CD4-positive, alpha-beta T cell treated with Interleukin-6 at 100 ng/mL for 8 hours (primary cell): ENCODE results near the gene TMEM176B.
"Not testable (repeated sequence)": the region's sequence is repeated elsewhere in the genome, so short reads cannot be mapped to it uniquely, and the experiment has no call there.

Experiments
- DNase-seq: peaks from one replicate; pipeline ENCODE4 v3.0.0-alpha.2; 2020; ENCODE audit warnings: mixed read lengths, low spot score

TMEM176B gene

DNA sequence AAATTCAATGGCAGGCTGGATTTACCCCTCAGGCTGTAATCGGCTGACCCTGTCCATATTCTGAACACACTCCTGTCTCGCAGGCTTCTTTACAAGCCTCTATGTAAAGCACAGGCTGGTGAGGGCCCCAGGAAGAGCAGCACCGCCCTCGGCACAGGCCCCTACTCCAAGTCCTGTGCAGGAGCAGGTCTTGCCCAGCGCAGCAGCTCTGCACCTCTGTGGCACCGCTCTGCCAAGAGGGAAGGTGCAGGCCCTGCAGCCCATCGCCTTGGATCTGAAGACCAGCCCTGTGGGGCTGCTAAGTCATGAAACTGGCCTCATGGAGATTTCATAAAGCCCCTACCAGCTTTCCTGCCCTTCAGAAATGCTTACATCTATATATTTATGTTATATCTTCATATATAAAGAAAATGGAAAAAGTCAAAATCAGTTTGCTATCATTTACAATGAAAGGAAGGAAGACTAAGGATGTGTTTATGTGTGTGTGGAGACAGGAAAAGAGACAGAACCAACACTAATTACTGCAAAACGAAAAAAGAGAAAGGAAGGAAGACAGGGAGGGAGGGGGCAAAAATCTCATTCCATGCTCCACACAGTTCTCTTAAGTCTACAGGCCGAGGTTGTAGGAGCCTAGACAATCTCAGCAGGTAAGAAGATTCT is 9.6 kb downstream of the TMEM176B start:
- DNase-seq: no peak

DNA sequence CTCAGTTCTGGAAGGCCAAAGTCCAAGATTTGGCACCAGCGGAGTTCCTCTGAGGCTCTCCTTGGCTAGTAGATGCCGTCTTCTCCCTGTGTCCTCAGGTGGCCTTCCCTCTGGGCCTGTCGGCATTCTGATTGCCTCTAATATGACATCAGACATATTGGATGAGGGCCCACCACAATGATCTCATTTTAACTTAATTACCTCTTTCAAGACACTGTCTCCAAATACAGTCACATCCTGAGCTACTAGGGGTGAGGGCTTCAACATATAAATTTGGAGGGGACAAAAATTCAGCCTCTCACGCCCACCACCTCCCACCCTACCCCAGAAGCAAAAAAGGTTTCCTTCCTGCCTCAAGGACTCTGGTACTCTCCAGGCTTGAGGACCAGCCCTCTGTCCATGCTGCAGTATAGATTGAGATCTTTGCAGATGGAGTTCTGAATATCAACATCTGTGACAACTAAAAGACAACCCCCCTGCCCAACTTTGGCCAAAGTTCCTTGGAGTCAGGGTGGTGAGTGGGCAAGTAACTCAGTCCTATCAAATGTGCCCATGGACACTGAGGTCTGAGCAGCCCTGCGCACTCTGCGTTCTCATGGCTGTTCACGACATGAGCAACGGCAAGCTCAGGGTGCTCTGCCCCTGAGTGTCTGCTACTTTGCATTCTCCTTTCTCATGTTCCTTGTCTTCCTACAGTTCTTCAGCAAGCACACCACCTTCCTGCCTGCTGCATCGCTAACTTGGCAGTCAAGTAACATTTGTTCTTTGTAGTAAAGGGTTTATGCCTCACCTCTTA is 11.5 kb downstream of the TMEM176B start:
- DNase-seq: no peak

DNA sequence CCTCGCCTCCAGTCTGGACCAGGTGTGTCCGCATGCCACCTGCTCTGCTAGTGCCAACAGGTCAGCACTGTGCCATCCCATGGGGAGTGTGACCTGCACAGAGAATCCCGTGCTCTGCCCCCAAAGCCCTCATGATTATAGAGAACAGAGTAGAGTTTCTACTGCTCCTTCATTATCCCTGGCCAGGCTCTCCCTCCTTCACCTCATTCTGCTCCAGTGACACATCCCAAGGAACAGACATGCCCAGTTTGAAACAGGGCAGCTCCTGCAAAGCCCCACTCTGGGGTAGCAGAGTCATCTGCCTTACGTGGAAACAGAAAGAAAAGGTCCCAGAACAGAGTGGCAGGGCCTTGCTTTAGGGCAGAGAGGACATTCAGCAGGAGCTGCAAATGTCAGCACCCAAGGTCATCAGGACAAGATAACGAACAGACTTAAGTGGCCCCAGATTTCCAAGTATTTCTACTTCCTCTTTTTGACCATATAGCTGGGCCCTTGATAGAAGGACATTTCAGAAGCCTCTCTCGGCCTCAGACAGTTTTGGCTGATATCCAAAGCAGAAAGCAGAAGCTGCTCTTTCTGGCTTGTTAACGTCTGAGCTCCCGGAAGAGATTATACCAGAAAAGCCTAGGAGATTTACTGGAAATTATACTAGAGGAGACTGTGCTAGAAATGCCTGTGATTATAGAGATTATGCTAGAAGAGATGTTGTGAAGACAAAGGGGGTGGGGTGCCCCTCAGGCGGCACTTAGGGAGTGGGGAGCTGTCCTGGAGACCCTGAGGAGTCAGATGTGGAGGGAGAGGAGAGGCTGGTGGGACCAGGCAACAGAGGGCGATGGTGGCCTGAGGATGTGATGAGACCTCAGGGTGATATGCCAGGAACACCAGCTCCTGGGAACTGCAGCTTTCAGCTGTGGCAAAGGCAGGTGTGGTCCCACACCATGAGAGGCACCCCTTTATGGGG is 12.6 kb downstream of the TMEM176B start:
- no peak for DNase-seq

DNA sequence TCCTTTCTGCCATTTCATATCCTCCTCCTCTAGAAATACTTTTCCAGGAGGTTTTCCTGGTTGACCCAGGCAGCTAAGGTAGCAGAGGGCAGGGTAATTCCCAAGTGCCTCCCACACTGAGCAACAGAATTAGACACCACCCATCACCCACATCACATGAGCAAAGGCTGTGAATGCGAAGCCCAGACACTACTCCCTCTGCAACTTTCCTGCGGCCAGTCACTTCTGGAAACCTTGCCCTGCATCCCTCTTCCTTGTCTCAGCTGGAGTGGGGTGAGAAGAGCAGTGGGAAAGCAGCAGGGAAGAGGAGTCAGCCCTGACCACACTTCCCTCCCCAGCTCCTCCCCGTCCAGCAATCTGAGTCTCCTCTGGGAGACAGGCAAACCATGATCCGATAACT is 15.2 kb downstream of the TMEM176B start:
- no peak for DNase-seq

DNA sequence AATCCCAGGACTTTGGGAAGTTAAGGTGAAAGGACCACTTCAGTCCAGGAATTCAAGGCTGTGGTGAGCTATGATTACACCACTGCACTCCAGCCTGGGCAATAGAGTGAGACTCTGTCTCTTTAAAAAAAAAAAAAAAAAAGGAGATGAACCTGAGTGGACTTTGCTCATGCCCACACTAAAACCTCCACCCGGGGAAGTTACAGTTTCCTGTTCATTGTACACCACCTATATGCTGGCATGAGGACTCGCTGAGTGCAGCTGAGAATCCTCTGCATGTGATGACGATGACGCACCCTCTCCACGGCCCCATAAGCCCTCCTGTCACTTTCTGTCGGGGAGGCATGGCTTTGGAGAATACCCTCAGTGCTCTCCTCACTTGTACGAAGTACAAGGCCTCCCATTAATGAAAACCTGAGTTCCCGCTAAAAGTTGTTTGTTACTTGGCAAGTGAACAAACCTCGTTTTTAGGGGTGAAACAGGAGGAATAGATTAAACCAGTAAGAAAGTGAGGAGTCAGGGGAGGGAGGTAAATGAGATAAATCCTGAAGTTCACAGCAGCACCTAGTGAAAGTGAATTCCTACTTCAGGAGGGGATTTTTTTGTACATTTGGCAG is 15.9 kb downstream of the TMEM176B start:
- no peak for DNase-seq

DNA sequence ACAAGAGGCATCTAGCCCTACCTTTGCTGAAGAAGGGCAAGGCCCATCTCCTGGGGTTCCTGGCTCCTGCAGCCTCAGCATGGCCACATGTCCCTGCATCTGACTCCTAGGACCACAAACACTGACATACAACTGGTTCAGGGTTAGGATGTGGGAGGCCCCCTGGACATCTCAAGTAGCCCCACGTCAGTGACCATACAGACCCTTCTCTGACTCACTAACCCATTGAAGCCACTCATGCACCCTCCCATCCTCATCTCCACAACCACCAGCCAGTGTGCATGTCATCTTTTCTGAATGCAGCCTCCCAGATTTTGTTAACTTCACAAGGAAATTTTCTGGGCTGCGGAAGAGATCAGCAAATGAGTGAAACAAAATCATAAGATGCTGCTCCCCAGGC is 18.2 kb downstream of the TMEM176B start:
- no peak for DNase-seq

DNA sequence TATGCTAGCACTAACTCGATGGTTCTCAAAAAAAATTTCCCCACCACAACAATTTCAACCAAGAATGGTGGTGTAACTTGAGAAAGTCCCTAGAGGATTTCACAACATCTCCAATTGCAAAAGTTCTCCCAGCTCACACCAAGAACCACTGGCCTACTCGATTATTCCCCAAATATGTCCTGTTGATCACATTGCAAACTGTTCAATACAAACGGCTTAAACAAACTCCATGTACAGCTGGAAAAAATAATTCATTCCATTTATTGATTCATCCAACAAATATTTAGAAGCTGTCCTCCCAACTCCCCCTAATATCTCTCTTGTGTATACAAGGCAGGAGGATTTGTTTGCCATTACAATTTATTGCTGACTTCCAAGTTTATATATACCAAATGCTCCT is 19.1 kb downstream of the TMEM176B start:
- DNase-seq: no peak

DNA sequence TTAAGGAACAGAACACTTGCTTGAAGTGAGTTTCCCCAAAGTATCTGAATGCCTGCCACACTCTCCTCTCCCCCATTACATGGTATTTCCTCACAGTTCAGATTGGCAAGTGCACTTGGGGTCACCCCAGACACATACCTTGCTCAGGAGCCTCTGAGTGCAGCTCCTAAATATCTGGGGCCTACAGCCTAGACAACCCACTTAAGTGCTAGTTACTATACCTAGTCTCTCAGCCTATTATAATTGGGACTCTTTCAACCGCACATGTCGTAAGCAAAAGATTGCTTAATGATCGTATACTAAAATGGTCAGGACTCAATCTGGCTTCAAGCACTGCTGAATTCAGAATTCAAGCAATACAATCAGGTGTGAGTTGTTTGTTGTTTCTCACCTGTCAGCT is 19.9 kb downstream of the TMEM176B start:
- no peak for DNase-seq

DNA sequence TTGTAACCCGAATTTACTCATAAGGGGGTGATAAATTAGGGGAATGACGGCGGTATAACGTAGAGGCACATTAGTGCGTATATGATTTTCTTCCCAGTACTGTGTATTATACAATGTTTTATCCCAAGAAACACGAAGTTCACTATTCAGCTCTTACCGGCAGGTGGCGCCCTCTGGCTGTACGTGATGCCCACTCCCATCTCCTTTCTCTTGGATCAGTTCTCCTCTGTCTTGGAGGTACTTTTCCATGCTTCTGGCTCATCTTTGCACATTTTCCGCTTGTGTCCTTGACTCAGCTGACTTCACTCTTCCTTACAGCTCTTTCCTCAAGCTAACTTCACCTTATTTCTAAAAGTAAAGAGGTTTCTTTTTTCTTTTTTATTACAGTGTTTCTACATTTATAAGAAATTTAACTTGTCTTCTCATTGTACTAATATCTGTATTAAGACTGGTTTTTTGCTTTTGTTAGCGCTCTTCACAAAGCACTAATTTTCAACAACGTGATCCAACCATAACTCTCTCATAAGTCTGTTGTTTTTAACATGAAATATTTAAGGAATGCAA is 21.3 kb downstream of the TMEM176B start:
- DNase-seq: peak; percentile 62

DNA sequence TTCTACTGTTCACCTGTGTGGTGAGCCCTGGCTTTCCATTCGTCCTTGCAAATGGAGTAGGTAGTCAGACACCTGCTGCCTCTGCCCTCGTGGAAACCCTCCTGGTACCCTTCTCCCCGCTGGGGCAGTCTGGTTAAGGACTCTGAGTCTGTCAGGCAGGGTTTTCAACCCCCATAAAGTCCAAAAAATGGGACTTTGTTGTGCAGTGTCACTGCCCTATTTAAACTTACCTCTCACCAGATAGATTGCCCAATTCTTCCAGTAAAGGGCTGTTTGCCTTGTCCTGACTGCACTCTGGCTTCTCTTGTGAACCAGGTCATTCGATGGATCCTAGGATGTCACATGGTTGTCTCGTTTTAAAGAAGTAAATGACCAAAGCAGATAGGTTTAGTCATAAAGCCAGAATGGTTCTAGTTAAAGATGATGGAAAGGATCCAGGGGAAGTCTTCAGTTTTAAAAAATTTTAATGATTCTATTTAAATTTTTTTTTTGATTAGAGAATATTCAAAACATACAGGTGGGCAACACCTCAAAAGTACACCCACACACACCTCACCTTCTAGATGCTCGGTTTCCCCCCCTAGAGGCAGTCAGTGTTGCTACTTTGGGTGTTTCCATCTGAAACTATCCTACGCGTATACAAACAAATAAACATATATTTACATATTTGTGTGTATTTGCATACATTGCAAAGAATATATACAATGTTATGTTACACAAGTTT is 22.0 kb downstream of the TMEM176B start:
- DNase-seq: no peak

DNA sequence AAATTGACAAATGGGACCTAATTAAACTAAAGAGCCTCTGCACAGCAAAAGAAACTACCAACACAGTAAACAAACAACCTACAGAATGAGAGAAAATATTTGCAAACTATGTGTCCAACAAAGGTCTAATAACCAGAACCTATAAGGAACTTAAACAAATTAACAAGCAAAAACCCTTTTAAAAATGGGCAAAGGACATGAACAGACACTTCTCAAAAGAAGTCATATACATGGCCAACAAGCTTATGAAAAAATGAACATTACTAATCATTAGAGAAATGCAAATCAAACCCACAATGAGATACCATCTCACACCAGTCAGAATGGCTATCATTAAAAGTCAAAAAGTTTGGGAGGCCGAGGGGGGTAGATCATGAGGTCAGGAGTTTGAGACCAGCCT is 26.0 kb downstream of the TMEM176B start:
- DNase-seq: not testable (repeated sequence)

DNA sequence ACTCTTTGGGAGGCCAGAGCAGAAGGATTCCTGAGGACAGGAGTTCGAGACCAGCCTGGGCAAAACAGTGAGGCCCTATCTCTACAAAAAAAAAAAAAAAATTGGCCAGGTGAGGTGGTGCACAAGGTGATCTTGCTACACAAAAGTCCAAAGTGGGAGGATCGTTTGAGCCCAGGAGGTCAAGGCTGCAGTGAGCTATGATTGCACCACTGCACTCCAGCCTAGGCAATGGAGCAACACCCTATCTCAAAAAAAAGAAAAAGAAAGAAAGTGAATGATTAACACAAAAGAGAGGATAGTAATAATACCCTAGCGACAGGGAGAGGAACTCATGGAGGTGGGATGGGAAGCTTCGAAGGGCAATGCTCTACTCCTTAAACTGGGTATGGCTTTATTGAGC is 30.4 kb downstream of the TMEM176B start:
- DNase-seq: no peak

DNA sequence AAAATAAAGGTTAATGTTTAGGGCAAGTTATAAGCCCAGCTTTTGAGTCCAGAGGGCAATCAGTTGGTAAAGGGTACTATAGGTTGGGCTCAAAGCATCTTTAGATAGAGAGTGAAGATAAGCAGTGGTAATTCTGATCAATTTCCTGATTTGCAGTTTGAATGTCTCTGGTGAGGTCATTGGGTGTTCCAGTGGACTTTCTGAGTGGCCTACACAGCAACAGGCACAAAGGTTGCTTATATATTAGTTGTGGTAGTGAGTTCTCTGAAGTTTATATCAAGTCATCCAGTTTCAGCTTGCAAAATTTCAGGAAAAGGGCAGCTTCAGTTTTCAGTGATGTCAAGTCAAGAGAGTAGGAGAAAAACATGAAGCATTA is 33.8 kb downstream of the TMEM176B start:
- DNase-seq: no peak

DNA sequence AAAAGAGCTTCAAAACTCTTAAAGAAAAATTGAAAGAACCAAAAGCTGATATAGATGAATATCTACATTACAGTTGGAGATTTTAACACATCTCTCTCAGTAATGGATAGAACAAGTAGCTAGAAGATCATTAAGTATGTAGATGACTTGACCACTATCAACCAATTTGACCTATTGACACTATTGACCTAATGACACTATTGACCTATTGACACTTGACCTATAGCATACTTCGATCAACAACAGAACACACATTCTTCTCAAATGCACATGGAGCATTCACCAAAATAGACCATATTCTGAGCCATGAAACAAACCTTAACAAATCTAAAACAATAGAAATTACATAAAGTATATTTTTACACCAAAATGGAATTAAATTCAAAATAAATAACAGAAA is 40.7 kb downstream of the TMEM176B start:
- no peak for DNase-seq

DNA sequence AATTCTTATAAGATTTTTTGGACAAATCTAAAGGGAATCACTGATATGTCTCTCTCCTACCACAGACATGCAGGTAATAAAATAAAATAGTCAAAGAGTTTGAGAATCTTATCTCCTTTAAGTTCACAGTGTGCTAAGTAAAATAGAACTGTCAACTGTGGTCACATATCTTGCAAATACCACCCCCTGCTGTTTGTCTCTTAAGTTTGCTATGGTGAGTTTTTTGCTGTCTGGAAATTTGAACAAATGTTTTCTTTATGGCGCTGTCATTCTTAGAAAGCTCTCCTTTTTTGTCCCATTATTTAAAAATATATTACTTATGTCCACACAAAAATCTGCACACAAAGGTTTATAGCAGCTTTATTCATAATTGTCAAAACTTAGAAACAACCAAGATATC is 43.3 kb downstream of the TMEM176B start:
- peak; percentile 79 for DNase-seq

DNA sequence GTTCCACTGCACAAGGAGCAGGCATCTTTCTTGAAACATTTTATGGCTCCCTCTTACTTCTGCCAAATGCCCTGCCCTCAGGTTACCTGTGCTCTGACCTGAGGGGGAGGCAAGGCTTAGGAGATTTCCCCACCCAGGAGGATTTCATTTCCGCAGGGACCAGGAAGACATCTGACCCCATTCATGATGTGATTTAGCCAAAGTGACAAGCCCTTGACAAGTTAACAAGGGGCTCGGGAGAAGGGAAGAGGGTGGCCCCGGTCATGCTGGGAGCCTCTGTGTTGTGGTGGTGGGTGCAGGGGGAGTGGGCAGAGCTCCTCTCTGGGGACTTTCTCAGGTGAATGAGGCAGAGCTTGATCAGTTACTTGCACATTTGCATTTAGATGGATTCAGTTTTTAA is 44.0 kb downstream of the TMEM176B start:
- no peak for DNase-seq

DNA sequence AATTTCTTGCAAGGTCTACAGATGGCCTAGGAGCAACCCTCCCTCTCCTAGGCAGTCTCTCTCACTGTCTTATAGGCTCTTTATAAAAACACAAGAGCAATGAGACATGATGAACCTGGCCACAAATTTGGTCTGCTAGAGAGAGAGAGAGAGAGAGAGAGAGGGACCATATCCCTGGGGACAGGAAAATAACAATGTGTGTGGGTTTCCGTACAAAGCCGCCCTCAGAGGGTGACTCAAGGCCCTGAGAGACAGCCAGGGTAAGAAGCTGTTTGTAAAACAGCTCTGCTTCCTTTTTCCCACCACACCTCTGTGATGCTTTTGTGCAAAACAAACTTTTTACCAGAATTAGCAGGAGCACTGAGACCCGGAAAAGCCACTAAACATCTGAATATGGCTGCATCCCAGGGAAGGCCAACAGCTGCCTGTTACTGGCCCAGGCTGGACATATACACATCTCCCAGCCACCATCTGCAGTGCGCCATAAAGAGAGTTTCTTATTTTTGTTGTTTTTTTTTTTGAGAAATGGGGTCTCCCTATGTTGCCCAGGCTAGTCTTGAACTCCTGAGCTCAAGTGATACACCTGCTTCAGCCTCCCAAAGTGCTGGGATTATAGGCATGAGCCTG is 44.6 kb downstream of the TMEM176B start:
- peak; percentile 94 for DNase-seq

DNA sequence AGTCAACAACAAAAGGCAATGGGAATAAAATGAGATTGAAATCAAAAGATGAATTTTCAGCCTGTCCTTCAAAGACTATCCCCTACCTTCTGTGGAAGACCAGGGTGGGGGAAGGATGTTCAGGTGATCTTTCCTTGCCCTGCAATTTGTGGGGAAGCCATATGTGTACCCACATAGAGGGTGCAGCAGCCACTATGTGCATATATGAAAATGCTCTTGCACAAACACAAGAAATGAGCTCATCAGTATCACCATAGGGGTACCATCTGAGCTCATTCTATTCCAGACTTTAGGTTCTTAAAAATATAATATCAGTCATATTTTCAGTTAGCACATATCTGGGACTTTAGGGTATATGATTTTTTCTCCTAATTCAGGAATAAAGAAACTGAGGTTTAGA is 45.2 kb downstream of the TMEM176B start:
- DNase-seq: no peak

DNA sequence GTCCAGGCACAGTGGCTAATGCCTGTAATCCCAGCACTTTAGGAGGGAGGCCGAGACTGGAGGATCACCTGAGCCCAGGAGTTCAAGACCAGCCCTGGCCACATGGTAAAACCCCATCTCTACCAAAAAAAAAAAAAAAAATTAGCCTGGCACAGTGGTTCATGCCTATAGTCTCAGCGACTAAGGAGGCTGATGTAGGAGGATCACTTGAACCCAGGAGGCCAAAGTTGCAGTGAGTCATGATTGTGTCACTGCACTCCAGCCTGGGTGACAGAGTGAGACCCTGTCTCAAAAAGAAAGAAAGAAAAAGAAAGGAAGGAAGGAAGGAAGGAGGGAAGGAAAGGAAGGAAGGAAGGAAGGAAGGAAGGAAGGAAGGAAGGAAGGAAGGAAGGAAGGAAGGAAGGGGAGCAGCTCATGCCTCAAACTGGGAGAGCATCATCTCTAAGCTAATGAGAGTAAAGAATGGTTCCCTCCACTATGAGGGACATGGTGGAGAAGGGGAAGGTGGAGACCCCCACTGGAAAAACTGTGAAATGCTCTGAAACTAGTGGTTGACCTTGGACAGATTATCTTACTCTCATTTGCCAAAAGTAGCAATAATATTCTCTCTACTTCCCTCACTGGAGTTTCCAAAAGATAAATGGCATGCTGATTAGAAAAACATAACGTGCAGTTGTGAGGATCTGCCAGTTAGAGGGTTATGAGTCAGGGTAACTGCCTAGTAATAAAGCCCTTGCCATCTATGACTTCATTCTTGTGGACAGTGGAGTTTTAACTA is 46.1 kb downstream of the TMEM176B start:
- peak; percentile 53 for DNase-seq

DNA sequence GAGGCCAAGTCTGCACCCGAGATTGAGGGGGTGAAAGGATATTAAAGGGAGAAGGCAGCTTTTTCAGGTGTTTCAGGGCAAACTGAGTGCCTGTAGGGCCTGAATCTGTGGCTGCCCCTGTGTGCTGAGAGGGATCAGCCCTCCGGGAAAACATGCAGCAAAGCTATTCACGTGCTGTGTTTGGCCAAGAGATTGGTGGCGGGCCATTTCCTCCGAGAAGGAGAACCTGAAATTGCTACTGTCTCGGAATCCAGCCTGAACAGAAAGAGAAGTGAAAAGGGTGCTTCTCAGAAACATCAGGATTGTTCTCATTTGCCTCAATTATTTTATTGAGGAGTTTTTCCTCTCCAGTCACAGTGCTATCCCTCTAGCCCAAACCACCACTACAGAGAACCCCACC is 46.9 kb downstream of the TMEM176B start:
- DNase-seq: no peak
